WTC11 (cell line): ENCODE data around the gene GRIA4.

Experiments used
- ATF1 ChIP-seq: sonication (generic); formaldehyde crosslinking; IDR thresholded peaks from 2 replicates; pipeline ENCODE4 v1.8.1; 2023; ENCODE audit warnings: mild to moderate bottlenecking, moderate library complexity, missing genetic modification reagents
- ATF3 ChIP-seq: sonication (generic); formaldehyde crosslinking; conservative IDR thresholded peaks from 2 replicates; pipeline ENCODE4 v1.8.1; 2022; ENCODE audit warnings: mild to moderate bottlenecking, missing genetic modification reagents
- CREM ChIP-seq: sonication (generic); formaldehyde crosslinking; IDR thresholded peaks from 2 replicates; pipeline ENCODE4 v1.8.1; 2022; ENCODE audit warnings: mild to moderate bottlenecking, missing genetic modification reagents, moderate library complexity
- CTCF ChIP-seq: fragments of 200-600 bp; IDR thresholded peaks from 2 replicates; pipeline ENCODE4 v1.8.0; 2022; ENCODE audit warnings: antibody characterized with exemption
- ELF4 ChIP-seq: sonication (generic); formaldehyde crosslinking; IDR thresholded peaks from 2 replicates; pipeline ENCODE4 v1.8.1; 2022; ENCODE audit warnings: low read depth, mild to moderate bottlenecking, moderate library complexity, missing genetic modification reagents

DNA sequence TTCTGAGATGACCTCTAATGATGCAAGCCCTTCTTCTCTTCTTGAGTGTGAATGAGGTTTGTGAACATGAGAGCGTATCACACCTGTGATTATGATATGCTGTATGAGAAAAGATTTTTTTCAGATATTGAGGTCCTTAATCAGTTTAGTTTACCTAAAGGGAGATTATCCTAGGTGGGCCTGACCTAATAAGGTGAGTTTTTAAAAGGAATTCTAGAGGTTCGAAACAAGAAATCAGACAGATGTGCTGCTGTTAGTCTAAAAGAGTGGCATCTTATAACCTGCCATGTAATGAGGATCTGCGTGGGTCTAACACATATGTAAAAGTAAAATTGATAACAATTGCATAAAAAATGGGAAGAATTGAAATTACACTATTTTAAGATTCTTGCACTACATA lies 378.3 kb downstream of the GRIA4 start:
- TF ChIP-seq CTCF (no peak), CREM (no peak), ATF3 (CRISPR knock-in tag) (no peak), ATF1 (CRISPR knock-in tag) (no peak), ELF4 (CRISPR knock-in tag) (no peak)
